Vagina (tissue), 2 donors: Measurements from ENCODE around the gene FCGR2B. TPM values are rescaled to one million over a fixed set of nuclear protein-coding genes. Genes with fewer than 3 reads are reported as not detected.

Experiments
- DNase-seq, 2 donors: peaks; one replicate each; pipeline ENCODE4 v3.0.0-alpha.2; 2017; ENCODE audit errors: extremely low spot score in 2 of 2
- H3K27ac ChIP-seq: fragments of 200-600 bp; sonication (generic); one replicate; pipeline ENCODE4 v1.5.1; 2019
- H3K27me3 ChIP-seq: fragments of 200-600 bp; sonication (generic); one replicate; pipeline ENCODE4 v1.5.1; 2019
- H3K36me3 ChIP-seq, 2 donors: fragments of 200-600 bp; sonication (generic); one replicate each; pipeline ENCODE4 v1.5.1; 2017 to 2019
- H3K4me1 ChIP-seq: fragments of 200-600 bp; sonication (generic); one replicate; pipeline ENCODE4 v1.5.1; 2019
- H3K4me3 ChIP-seq, 2 donors: fragments of 200-600 bp; sonication (generic); 1 replicate in 1 of 2; 2 replicates in 1 of 2; pipeline ENCODE4 v1.5.1; 2016 to 2019
- H3K9me3 ChIP-seq: fragments of 200-600 bp; sonication (generic); one replicate; pipeline ENCODE4 v1.5.1; 2019
- POLR2A ChIP-seq, 2 donors: fragments of 450-650 bp; IDR thresholded peaks; one replicate each; pipeline ENCODE4 v1.6.1; 2017; ENCODE audit warnings: antibody characterized with exemption in 2 of 2, mild to moderate bottlenecking in 2 of 2, moderate library complexity in 2 of 2
- POLR2AphosphoS5 ChIP-seq, 2 donors: sonication (generic); formaldehyde crosslinking; IDR thresholded peaks; one replicate each; pipeline ENCODE4 v1.9.0; 2017; ENCODE audit warnings: antibody characterized with exemption in 2 of 2, mild to moderate bottlenecking in 2 of 2, low read depth in 1 of 2; ENCODE audit not compliant: insufficient read depth in 1 of 2
- intact Hi-C: fragments of 100-400 bp; cut with DNase I; formaldehyde crosslinking; loops from one replicate; pipeline ENCODE4 v1.15.1; 2023
- total RNA-seq: library from RNA; depleted of rRNA; stranded (reverse); fragments of >200 nt; gene quantifications from one replicate; pipeline ENCODE4 v1.2.3, GENCODE V29; 2016
- TF ChIP-seq, protein P1 (sequence below), 3 experiments: fragments of 450-650 bp in 2 of 3; fragments of 200-600 bp in 1 of 3; sonication (generic) in 1 of 3; IDR thresholded peaks; one replicate each; pipeline ENCODE4 v1.5.1; 2017 to 2019; ENCODE audit warnings: antibody characterized with exemption in 3 of 3, mild to moderate bottlenecking in 2 of 3, moderate library complexity in 2 of 3

The FCGR2B gene
- total RNA-seq, 1 donor from 2014 or later, result 10.3 TPM

DNA sequence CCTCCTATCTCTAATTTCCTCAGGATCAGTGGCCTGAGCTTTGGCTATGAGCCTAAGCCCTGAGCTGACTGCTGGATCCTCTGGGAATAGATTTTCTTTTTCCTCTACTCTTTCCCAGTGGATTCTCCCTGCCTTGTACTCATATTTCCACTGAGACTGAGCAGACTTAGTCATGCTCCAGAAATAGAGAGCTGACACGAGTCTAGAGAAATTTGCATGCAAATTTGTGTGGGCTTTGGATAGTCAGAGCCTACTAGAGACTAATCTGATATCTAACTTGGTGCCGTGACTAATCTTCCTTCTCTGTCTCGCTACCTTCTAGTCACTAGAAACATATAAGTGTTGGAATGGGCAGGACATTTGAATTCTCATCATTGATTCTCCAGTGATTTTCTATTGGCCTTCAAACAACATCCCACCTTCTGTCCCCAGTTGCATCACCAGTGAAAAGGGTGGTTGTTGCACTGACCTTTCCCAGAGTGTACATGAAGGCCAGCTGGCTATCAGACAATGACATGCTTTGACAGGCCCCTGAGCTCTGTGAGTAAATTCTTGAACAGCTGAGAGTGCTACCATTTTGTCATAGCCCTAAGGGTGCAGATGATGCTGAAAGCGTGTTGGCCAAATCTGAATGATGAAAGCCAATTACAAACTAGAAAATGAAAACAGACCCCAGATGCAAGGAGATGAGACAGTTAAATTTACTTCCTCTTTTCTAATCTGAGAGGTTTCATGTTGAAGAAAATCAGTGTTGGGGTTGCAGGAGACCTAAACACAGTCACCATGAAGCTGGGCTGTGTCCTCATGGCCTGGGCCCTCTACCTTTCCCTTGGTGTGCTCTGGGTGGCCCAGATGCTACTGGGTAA lies 43.8 kb downstream of the FCGR2B start, which contains the start of gene FCRLA:
FCRLA (plus strand) TSS at position 748 of the 866 bp plus-strand sequence; CDS start at position 784, 36 bp downstream.
- no peak within 1 kb of the TSS for H3K27ac ChIP-seq
- DNase-seq, result no peak
- H3K36me3 ChIP-seq, result no peaks in the 10 kb centered on the region
- H3K9me3 ChIP-seq, result no peaks in the 10 kb centered on the region
- no peaks in the 10 kb centered on the region for H3K27me3 ChIP-seq
- TF ChIP-seq POLR2A (IDR thresholded peaks at IDR 0.05) (no peak), POLR2AphosphoS5 (IDR thresholded peaks at IDR 0.05; ENCODE audit: insufficient read depth in 1 of 2, low read depth in 1 of 2) (no peak)
- TF ChIP-seq, protein P1, sequence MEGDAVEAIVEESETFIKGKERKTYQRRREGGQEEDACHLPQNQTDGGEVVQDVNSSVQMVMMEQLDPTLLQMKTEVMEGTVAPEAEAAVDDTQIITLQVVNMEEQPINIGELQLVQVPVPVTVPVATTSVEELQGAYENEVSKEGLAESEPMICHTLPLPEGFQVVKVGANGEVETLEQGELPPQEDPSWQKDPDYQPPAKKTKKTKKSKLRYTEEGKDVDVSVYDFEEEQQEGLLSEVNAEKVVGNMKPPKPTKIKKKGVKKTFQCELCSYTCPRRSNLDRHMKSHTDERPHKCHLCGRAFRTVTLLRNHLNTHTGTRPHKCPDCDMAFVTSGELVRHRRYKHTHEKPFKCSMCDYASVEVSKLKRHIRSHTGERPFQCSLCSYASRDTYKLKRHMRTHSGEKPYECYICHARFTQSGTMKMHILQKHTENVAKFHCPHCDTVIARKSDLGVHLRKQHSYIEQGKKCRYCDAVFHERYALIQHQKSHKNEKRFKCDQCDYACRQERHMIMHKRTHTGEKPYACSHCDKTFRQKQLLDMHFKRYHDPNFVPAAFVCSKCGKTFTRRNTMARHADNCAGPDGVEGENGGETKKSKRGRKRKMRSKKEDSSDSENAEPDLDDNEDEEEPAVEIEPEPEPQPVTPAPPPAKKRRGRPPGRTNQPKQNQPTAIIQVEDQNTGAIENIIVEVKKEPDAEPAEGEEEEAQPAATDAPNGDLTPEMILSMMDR (IDR thresholded peaks at IDR 0.05), result no peak
- no peak within 1 kb of the TSS for H3K4me3 ChIP-seq
- no peaks in the 10 kb centered on the region for H3K4me1 ChIP-seq
- intact Hi-C loops, result no loop called here

GRCh38 chr1:161707503-161707902 lies 44.6 kb downstream of the FCGR2B start:
- no peak for DNase-seq
- H3K27ac ChIP-seq, result no peak overlapping the region
- H3K9me3 ChIP-seq, result no peaks in the 10 kb centered on the region
- no peaks in the 10 kb centered on the region for H3K27me3 ChIP-seq
- H3K4me3 ChIP-seq, result no peak overlapping the region
- H3K36me3 ChIP-seq, result no peaks in the 10 kb centered on the region
- TF ChIP-seq, protein P1 (IDR thresholded peaks at IDR 0.05), result no peak
- TF ChIP-seq POLR2AphosphoS5 (IDR thresholded peaks at IDR 0.05; ENCODE audit: insufficient read depth in 1 of 2, low read depth in 1 of 2), result no peak
- TF ChIP-seq POLR2A (IDR thresholded peaks at IDR 0.05), result no peak
- intact Hi-C loops, result no loop called here
- no peaks in the 10 kb centered on the region for H3K4me1 ChIP-seq

DNA sequence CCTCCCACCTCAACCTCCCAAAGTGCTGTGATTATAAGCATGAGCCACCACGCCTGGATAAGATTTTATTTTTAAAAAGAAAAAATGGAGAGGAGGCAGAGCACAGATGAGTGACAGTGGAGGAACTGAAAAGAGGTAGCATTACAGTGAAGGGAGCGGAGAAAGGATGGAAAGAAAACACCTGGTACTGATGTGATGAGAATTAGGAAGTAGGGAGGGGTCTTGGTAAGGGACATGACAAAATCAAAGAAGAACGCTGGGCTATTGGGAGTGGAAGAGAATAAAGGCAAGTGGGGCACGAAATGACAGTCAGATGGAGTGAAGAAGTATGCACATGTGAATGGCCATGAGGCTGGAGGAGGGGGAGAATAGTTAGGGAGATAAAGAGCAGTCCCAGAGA lies 46.4 kb downstream of the FCGR2B start:
- no peaks in the 10 kb centered on the region for H3K27me3 ChIP-seq
- H3K36me3 ChIP-seq, result no peaks in the 10 kb centered on the region
- DNase-seq, result no peak
- H3K9me3 ChIP-seq, result no peaks in the 10 kb centered on the region
- no peak for TF ChIP-seq POLR2A (IDR thresholded peaks at IDR 0.05)
- TF ChIP-seq, protein P1 (IDR thresholded peaks at IDR 0.05), result no peak
- no peak for TF ChIP-seq POLR2AphosphoS5 (IDR thresholded peaks at IDR 0.05; ENCODE audit: insufficient read depth in 1 of 2, low read depth in 1 of 2)
- no peaks in the 10 kb centered on the region for H3K4me1 ChIP-seq
- intact Hi-C loops, result no loop called here
- H3K27ac ChIP-seq, result no peak overlapping the region
- H3K4me3 ChIP-seq, result no peak overlapping the region

- H3K4me3 ChIP-seq, result no peak overlapping the region
- H3K27ac ChIP-seq, result no peak overlapping the region
- no peaks in the 10 kb centered on the region for H3K27me3 ChIP-seq
- H3K36me3 ChIP-seq, result no peaks in the 10 kb centered on the region
- H3K4me1 ChIP-seq, result no peaks in the 10 kb centered on the region
- H3K9me3 ChIP-seq, result no peaks in the 10 kb centered on the region
- intact Hi-C loops, result no loop called here
- no peak for TF ChIP-seq POLR2AphosphoS5 (IDR thresholded peaks at IDR 0.05; ENCODE audit: insufficient read depth in 1 of 2, low read depth in 1 of 2)
- TF ChIP-seq, protein P1 (IDR thresholded peaks at IDR 0.05), result no peak
- TF ChIP-seq POLR2A (IDR thresholded peaks at IDR 0.05), result no peak
- DNase-seq, result no peak
Observed at GRCh38 chr1:161710560-161710959, 47.6 kb downstream of the FCGR2B start.
